Hematopoietic multipotent progenitor cell treated with erythropoietin and hydrocortisone succinate and interleukin-3 and kit ligand, for 6 days (in vitro differentiated cells): Measurements from ENCODE around the gene MVB12B.

Experiments
- DNase-seq: peaks from one replicate; pipeline ENCODE4 v3.0.0-alpha.2; 2015

The MVB12B gene

GRCh38 chr9:126334721-126335621, 8.3 kb downstream of the MVB12B start:
- no peak for DNase-seq

- DNase-seq, result no peak
Measured at GRCh38 chr9:126335837-126336735, 9.5 kb downstream of the MVB12B start.

GRCh38 chr9:126336736-126337325, 10.2 kb downstream of the MVB12B start:
- no peak for DNase-seq

- DNase-seq, result no peak
Measured at GRCh38 chr9:126337729-126338372, 11.2 kb downstream of the MVB12B start.

GRCh38 chr9:126338945-126339344, 12.3 kb downstream of the MVB12B start:
- DNase-seq, result no peak

- no peak for DNase-seq
Measured at GRCh38 chr9:126341426-126341825, 14.8 kb downstream of the MVB12B start.

- no peak for DNase-seq
Measured at GRCh38 chr9:126341902-126342301, 15.3 kb downstream of the MVB12B start.

GRCh38 chr9:126342621-126343031, 16.0 kb downstream of the MVB12B start:
- no peak for DNase-seq

GRCh38 chr9:126343271-126343700, 16.7 kb downstream of the MVB12B start:
- DNase-seq, result no peak

GRCh38 chr9:126346031-126346430, 19.4 kb downstream of the MVB12B start:
- no peak for DNase-seq

- peak; percentile 26 for DNase-seq
Measured at GRCh38 chr9:126347093-126347492, 20.5 kb downstream of the MVB12B start.

- DNase-seq, result no peak
Measured at GRCh38 chr9:126347911-126348760, 21.5 kb downstream of the MVB12B start.

GRCh38 chr9:126348911-126349550, 22.4 kb downstream of the MVB12B start:
- no peak for DNase-seq

GRCh38 chr9:126354887-126355770, 28.5 kb downstream of the MVB12B start:
- no peak for DNase-seq

GRCh38 chr9:126357074-126357473, 30.4 kb downstream of the MVB12B start:
- DNase-seq, result no peak

- no peak for DNase-seq
Measured at GRCh38 chr9:126360073-126360472, 33.4 kb downstream of the MVB12B start.

- DNase-seq, result no peak
Measured at GRCh38 chr9:126361810-126362238, 35.2 kb downstream of the MVB12B start.

GRCh38 chr9:126363250-126363649, 36.6 kb downstream of the MVB12B start:
- DNase-seq, result no peak

- no peak for DNase-seq
Measured at GRCh38 chr9:126363847-126364671, 37.4 kb downstream of the MVB12B start.
